Stimulated activated CD4-positive, alpha-beta T cell treated with anti-CD3 and anti-CD28 coated beads, Interleukin-12 subunit alpha, Interleukin-12 subunit beta, amount 100 ng/mL, for 48 hours (primary cell): Measurements from ENCODE around the gene RPA3.
A peak's percentile ranks its signal among the peaks of the same experiment; 100 is the strongest.

Source experiments
- DNase-seq, 3 donors: peaks; one replicate each; pipeline ENCODE4 v3.0.0-alpha.2; 2020; ENCODE audit warnings: low read depth in 2 of 3, low spot score in 1 of 3

The RPA3 gene

GRCh38 chr7:7654964-7655715, 63.3 kb downstream of the RPA3 start:
- DNase-seq, result no peak

GRCh38 chr7:7653593-7654187, 64.7 kb downstream of the RPA3 start:
- peak in 1 of 3 donors; percentile 40 for DNase-seq

- no peak for DNase-seq
Measured at GRCh38 chr7:7652798-7653540, 65.4 kb downstream of the RPA3 start.

DNA sequence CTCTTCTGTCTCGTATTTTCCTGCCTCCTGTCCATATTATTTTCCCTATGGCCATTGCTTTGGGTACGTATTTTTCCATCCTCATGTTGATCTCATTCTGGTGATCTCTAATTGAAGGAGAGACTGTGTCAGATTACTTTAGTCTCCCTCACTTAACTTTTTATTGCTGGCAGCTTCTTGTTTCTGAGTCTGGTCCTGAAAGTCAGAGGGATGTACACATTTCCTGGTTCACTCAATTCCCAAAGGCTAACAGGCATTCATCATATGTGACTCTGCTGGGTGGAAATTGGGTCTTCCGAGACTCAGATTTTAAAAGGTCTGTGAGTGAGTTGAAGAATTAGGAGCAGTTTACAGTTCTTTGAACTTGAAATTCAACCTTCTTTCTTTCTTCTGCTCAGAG, 66.9 kb downstream of the RPA3 start:
- DNase-seq, result no peak

- DNase-seq, result no peak
Measured at GRCh38 chr7:7650682-7651206, 67.7 kb downstream of the RPA3 start.

- DNase-seq, result no peak
Measured at GRCh38 chr7:7647495-7648036, 70.8 kb downstream of the RPA3 start.

DNA sequence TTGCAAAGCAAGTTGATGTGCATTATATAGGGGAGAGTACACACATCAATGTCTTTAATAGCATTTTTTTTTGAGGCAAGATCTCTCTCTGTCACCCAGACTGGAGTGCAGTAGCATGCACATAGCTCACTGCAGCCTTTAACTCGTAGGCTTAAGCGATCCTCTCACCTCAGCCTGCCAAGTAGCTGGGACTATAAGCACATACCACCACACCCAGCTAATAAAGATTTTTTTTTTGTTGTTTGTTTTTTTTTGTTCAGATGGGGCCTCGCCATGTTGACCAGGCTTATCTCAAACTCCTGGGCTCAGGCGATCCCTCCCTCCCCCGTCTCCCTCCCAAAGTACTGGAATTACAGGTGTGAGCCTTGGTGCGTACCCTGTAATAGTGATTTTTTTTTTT, 76.3 kb downstream of the RPA3 start:
- no peak for DNase-seq

DNA sequence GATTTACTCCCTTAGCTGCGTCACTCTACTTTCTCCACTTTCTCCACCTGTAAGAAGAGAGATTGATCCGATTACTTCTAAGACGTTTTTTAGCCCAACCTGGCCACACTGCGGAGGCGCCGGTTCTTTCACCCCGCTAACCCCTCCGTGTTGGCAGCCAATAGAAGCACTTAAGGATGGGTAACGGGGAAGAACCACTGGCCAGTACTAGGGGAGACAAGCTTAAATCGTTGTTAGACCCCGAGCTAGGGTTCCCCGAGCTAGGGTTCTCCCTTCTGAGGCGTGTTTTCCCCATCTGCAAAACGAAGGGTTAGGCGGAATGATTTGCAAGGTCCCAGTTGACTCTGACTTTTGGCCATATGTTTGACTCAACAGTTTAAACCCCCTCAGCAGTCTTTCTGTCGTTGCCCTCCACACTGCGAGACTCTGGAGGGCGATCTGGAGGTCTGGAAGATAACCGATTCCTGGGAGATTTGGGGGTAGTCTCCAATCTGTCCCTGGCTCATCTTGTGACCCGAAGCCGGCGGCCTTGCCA, 77.2 kb downstream of the RPA3 start:
- DNase-seq, result no peak

DNA sequence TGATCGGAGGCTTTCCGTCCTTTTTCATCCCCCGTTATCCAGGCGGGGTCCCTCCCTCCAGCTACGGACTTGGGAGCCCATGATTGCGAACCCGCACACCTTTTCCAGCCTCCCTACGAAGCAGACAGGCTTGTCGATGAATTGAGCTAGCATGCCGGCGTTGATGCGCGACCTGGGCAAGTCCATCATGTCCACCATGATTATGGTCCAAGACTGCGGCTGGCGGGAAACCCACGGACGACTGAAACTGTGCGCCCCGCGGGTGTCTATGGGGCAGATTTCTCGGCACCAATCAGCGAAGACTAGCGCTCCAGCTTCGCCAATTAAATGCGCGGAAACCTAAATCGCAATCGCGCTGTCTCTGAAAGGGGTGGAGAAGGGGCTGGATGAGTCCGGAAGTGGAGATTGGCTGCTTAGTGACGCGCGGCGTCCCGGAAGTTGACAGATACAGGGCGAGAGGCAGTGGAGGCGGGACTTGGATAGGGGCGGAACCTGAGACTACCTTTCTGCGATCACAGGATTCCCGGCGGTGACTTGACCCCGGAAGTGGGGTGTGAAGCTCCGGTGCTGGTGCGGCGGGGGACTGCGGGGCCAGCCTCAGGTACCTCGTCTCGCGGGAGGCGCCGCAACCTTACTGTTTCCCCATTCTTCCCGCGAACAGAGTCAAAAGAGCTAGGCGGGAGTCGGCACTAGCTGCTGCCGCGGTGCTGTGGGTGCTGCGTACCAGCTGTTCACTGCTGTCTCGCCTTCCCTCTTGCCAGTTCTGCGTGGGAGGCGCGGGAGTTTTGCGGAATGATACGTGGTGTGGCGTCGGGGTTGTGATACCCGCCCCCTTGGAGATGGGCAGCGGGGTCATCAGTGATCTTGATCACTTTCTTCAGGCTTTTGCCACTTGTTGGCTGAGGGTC, 77.9 kb downstream of the RPA3 start, which contains the start of gene UMAD1:
UMAD1 (plus strand) TSS at position 532 of the 908 bp plus-strand sequence. CDS start 32,620 bp downstream, outside the sequence.
- peak; percentile 94 to 97 (median 96) for DNase-seq

- peak in 2 of 3 donors; percentile 32 to 36 for DNase-seq
Measured at GRCh38 chr7:7639847-7640220, 78.6 kb downstream of the RPA3 start.

GRCh38 chr7:7639421-7639820, 79.0 kb downstream of the RPA3 start:
- DNase-seq, result peak in 1 of 3 donors; percentile 12

DNA sequence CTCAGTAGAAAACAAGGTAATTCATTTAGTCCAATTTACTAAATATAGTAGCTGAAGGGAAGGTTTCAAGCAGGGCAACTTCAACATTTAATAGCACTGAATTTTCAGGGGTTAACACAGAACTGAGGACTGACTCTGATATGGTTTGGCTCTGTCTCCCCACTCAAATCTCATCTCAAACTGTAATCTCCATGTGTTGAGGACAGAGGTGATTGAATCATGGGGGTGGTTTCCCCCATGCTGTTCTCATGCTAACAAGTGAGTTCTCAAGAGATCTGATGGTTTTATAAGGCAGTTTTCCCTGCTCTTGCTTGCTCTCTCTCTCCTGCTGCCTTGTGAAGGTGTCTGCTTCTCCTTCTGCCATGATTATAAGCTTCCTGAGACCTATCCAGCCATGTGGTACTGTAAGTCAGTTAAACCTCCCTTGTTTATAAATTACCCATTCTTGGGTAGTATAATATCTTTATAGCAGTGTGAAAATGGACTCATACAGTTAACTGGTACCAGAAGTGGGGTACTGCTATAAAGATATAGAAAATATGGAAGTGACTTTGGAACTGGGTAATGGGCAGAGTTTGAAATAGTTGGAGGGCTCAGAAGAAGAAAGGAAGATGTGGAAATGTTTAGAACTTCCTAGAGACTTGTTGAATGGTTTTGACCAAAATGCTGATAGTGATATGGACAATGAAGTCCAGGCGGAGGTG, 87.6 kb downstream of the RPA3 start:
- DNase-seq, result no peak

DNA sequence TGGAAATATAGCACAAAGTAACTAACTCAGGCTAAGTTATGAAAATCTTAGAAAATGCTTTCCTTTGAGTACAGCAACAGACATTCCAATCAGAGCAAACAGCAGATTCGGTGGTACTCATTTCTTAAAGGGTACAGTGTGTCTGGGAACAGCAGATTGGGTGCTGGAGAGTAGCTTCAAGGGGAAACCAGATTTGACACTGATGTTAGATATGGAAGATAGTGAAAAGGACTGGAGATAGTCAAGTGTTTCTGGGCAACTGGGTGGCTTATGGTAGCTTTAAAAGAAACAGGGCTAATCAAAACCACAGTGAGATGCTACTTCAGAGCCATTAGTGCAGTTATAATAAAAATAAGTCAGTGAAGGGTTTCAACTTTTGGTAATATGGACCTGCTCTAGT, 89.9 kb downstream of the RPA3 start:
- DNase-seq, result no peak

DNA sequence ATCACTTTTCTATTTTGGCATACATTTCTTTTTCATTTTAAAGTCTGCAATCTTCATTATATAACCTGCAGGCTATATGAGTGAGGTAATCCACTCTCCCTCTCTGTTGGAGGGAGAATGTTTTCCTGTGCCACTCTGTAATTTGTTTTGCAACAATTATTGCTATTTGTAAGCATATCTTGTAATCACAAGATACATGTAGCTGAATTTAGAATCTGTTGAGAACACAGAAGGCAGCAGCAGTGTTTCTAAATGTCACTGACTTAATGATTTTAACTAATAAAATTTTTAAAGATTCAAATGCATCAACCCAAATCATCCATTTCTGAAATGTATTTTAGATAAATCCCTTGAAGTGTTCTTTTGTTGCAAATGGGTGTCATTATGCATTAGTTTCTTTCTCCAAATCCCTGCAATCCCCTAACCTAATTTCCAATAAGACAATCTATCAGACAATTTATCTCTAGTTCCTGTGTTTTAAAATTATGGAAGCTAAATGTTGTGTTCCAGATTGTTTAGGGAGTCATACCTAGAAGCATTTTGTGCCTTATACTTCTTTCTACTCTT, 97.7 kb downstream of the RPA3 start:
- no peak for DNase-seq

- no peak for DNase-seq
Measured at GRCh38 chr7:7620236-7620635, 98.2 kb downstream of the RPA3 start.

DNA sequence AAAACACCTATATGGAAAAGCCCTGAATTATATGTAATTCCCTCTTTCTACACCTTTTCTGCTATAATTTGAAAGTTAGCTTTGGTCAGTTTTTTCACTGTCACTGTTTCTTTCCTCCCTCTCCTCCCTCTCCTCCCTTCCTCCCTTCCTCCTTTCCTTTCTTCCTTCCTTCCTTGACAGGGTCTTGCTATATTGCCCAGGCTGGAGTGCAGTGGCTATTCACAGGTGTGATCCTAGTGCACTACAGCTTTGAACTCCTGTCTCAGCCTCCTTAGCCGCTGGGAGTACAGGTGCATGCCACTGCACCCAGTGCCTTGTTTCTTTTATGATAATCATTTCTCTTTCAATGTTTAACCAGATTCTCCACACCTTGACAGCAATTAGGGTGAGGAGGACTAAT, 100.0 kb downstream of the RPA3 start:
- DNase-seq, result no peak

- no peak for DNase-seq
Measured at GRCh38 chr7:7617550-7617949, 100.9 kb downstream of the RPA3 start.

DNA sequence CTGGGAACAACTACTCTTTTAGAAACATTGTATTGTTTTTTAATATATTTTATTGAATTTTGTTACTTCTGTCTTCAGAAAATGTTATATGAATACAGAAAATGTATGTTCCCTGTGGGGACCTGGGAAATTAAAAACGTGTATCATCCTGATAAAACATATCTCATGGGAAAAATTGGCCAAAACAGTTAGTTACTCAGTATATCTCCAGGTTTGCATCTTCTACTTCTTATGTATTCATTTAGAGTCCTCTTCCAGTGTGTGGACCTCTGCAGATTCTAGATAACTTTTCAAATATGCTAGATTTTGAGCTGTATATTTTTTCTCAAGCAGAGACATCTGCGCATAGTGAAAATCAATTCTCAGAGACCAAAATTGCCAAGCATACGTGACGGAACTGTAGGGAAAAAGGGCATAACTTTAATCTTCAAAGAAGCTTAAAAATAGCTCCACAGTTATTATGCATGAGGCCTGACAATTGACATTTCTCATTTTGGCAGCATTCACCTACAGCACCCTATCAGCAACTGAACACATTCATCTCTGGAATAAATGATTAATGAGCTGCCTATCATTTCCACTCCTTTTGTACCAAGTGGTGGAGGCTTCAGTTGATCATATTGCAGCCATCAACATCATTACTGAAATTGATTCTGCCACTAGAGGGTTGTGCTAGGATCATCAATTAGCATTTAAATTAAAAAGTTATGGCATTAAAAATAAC, 104.2 kb downstream of the RPA3 start:
- no peak for DNase-seq

DNA sequence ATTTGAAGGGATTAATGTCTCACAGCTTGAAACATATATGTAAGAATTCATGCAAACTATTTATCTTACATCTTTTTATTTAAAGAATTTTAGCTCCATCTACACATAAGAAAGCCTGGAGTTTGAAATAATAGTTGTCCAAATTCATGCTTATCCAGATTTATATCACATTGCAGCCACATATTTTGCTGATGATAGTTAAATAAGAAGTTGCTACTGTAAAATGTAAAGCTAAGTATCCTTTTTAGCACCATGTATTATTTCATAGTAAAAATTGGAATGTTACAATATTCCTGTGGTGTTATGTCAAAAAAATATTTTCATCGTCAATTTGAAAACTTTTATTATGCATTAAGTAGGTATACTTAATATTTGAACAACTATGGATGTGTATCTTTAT, 105.2 kb downstream of the RPA3 start:
- no peak for DNase-seq
